Muscle layer of colon (tissue), 2 donors: ENCODE data around the gene RBFOX2.
A peak's percentile ranks its signal among the peaks of the same experiment; 100 is the strongest.
"Not testable (repeated sequence)": the region's sequence is repeated elsewhere in the genome, so short reads cannot be mapped to it uniquely, and the experiment has no call there.

Experiments
- H3K27ac ChIP-seq: one replicate; pipeline ENCODE4 v1.7.0; 2013; ENCODE audit warnings: low read depth, mild to moderate bottlenecking, low read length, moderate library complexity
- H3K27me3 ChIP-seq, 2 donors: one replicate each; pipeline ENCODE4 v1.7.0; 2013; ENCODE audit warnings: low read length in 2 of 2, mild to moderate bottlenecking in 2 of 2; ENCODE audit not compliant: insufficient read depth in 2 of 2, control insufficient read depth in 1 of 2
- H3K36me3 ChIP-seq: one replicate; pipeline ENCODE4 v1.7.0; 2013; ENCODE audit warnings: mild to moderate bottlenecking, low read length; ENCODE audit not compliant: insufficient read depth
- H3K4me1 ChIP-seq: one replicate; pipeline ENCODE4 v1.7.0; 2013; ENCODE audit warnings: mild to moderate bottlenecking, low read length; ENCODE audit not compliant: insufficient read depth
- H3K4me3 ChIP-seq, 2 donors: one replicate each; pipeline ENCODE4 v1.7.0; 2013; ENCODE audit warnings: low read length in 2 of 2, low read depth in 1 of 2, mild to moderate bottlenecking in 1 of 2, moderate library complexity in 1 of 2
- H3K9ac ChIP-seq: one replicate; pipeline ENCODE4 v1.7.0; 2013; ENCODE audit warnings: low read length
- H3K9me3 ChIP-seq: one replicate; pipeline ENCODE4 v1.7.0; 2013; ENCODE audit warnings: mild to moderate bottlenecking, low read length
- donor health status: abdominal sarcoma.
- donor health status: Adenocarcinoma of cecum.

RBFOX2 gene

GRCh38 chr22:36003972-36004674 lies 24.5 kb downstream of the RBFOX2 start:
- H3K27me3 ChIP-seq = no peaks in the 10 kb centered on the region
- H3K4me1 ChIP-seq = peaks cover 52% of the 10 kb centered on the region

GRCh38 chr22:36002718-36003260 lies 25.8 kb downstream of the RBFOX2 start:
- no peak overlapping the region for H3K9ac ChIP-seq
- no peak overlapping the region for H3K4me3 ChIP-seq
- no peaks in the 10 kb centered on the region for H3K36me3 ChIP-seq
- H3K9me3 ChIP-seq = no peaks in the 10 kb centered on the region
- H3K27ac ChIP-seq = no peak overlapping the region
- H3K27me3 ChIP-seq = no peaks in the 10 kb centered on the region
- H3K4me1 ChIP-seq = peaks cover 39% of the 10 kb centered on the region

More at GRCh38 chr22:36003972-36004674, 24.5 kb downstream of the RBFOX2 start:
- Histone ChIP-seq H3K4me3 (no peak overlapping the region), H3K9me3 (no peaks in the 10 kb centered on the region), H3K36me3 (no peaks in the 10 kb centered on the region), H3K9ac (no peak overlapping the region), H3K27ac (no peak overlapping the region)

- H3K27me3 ChIP-seq = no peaks in the 10 kb centered on the region
- H3K36me3 ChIP-seq = no peaks in the 10 kb centered on the region
- H3K27ac ChIP-seq = no peak overlapping the region
- H3K9ac ChIP-seq = no peak overlapping the region
- peaks cover 44% of the 10 kb centered on the region for H3K4me1 ChIP-seq
- no peak overlapping the region for H3K4me3 ChIP-seq
- H3K9me3 ChIP-seq = no peaks in the 10 kb centered on the region
Observed at GRCh38 chr22:36002084-36002483, 26.5 kb downstream of the RBFOX2 start.

DNA sequence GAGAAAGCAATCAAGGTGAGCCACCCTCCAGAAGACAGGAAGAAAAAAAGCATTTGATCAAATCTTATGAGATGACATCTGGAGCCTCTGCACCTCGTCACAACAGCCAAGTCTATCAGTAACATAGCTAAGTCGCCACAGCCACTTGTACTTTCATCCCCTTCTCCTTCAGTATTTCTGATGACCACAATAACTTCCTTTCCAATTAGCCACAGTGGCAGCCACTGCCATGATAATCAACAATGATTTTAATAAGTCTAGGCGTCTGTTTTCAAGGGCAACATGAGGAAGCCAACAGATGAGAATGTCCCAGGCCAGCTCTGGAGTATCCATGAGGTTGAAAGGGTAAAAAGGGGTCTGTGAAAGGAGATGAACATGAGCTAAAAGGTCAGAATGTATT lies 29.9 kb downstream of the RBFOX2 start:
- H3K36me3 ChIP-seq = no peaks in the 10 kb centered on the region
- H3K27ac ChIP-seq = no peak overlapping the region
- no peaks in the 10 kb centered on the region for H3K9me3 ChIP-seq
- no peak overlapping the region for H3K9ac ChIP-seq
- peaks cover 47% of the 10 kb centered on the region for H3K4me1 ChIP-seq
- H3K4me3 ChIP-seq = no peak overlapping the region
- no peaks in the 10 kb centered on the region for H3K27me3 ChIP-seq

DNA sequence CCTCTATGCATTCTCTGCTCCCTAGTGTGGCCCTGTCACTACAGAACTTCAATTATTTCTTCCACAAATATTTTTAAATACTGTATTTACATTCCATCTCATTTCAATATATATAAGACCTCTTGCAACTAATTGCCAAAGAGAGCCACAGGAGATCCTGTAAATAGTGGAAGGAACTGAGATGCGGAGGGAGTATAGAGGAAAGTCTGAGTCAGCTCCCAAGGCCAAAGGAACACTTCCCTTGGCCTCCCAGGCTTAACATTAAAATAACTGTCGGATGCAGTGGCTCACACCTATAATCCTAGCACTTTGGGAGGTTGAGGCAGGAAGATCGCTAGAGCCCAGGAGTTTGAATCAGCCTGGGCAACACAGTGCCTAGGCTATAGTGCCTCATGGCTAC lies 31.2 kb downstream of the RBFOX2 start:
- Histone ChIP-seq H3K4me3 (no peak overlapping the region), H3K4me1 (peaks cover 47% of the 10 kb centered on the region), H3K27ac (no peak overlapping the region), H3K36me3 (no peaks in the 10 kb centered on the region), H3K9me3 (no peaks in the 10 kb centered on the region), H3K9ac (no peak overlapping the region), H3K27me3 (no peaks in the 10 kb centered on the region)

GRCh38 chr22:35996596-35996995 lies 32.0 kb downstream of the RBFOX2 start:
- peak overlapping the region; percentile 35 for H3K27ac ChIP-seq
- H3K27me3 ChIP-seq = no peaks in the 10 kb centered on the region
- H3K4me3 ChIP-seq = no peak overlapping the region
- H3K9me3 ChIP-seq = no peaks in the 10 kb centered on the region
- no peaks in the 10 kb centered on the region for H3K36me3 ChIP-seq
- H3K4me1 ChIP-seq = peaks cover 51% of the 10 kb centered on the region
- no peak overlapping the region for H3K9ac ChIP-seq

- Histone ChIP-seq H3K4me3 (no peak overlapping the region), H3K36me3 (no peaks in the 10 kb centered on the region), H3K27me3 (no peaks in the 10 kb centered on the region), H3K9ac (no peak overlapping the region), H3K27ac (peak overlapping the region; percentile 35), H3K4me1 (peaks cover 55% of the 10 kb centered on the region), H3K9me3 (no peaks in the 10 kb centered on the region)
Observed at GRCh38 chr22:35995772-35996171, 32.9 kb downstream of the RBFOX2 start.

- peaks cover 55% of the 10 kb centered on the region for H3K4me1 ChIP-seq
- peak overlapping the region; percentile 6 for H3K9ac ChIP-seq
- H3K27me3 ChIP-seq = no peaks in the 10 kb centered on the region
- H3K4me3 ChIP-seq = no peak overlapping the region
- H3K9me3 ChIP-seq = no peaks in the 10 kb centered on the region
- no peaks in the 10 kb centered on the region for H3K36me3 ChIP-seq
- H3K27ac ChIP-seq = peak overlapping the region; percentile 35
Observed at GRCh38 chr22:35995348-35995747, 33.3 kb downstream of the RBFOX2 start.

GRCh38 chr22:35993727-35994126 lies 34.9 kb downstream of the RBFOX2 start:
- H3K9me3 ChIP-seq, H3K27me3 ChIP-seq, H3K4me3 ChIP-seq, H3K9ac ChIP-seq, H3K27ac ChIP-seq, H3K36me3 ChIP-seq: not testable (repeated sequence)
- H3K4me1 ChIP-seq = peaks cover 54% of the 10 kb centered on the region

DNA sequence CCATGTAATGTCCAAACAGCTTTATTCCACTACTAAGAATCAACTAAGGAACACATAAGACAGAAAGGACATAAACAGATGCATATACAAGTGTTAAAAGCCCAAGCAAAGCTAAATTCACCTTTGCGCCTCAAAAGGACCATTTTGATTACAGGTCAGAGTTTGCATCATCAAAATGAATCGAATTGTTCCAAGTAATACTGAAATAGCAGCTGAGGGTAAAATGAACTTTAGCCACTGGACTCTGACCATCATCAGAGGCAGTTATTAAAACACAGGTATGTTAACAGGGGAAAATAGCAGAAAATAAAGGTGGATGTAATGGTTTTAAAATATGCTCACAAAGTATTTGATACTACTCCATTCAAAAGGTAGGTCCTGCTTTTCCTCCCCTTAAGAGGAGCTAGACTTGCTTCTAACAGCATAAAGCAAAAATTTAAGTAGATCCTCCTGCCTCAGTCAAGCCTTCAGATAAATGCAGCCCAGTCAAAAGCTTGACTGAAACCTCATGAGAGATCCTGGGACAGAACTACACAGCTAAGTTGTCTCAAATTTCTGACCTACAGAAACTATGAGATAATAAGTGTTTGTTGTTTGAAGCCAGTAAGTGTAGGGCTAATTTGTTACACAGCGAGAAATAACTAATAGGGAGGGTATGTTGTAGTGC lies 35.4 kb downstream of the RBFOX2 start:
- H3K27me3 ChIP-seq = no peaks in the 10 kb centered on the region
- no peak overlapping the region for H3K9ac ChIP-seq
- H3K36me3 ChIP-seq = no peaks in the 10 kb centered on the region
- no peak overlapping the region for H3K27ac ChIP-seq
- H3K4me3 ChIP-seq = no peak overlapping the region
- peaks cover 54% of the 10 kb centered on the region for H3K4me1 ChIP-seq
- H3K9me3 ChIP-seq = no peaks in the 10 kb centered on the region

DNA sequence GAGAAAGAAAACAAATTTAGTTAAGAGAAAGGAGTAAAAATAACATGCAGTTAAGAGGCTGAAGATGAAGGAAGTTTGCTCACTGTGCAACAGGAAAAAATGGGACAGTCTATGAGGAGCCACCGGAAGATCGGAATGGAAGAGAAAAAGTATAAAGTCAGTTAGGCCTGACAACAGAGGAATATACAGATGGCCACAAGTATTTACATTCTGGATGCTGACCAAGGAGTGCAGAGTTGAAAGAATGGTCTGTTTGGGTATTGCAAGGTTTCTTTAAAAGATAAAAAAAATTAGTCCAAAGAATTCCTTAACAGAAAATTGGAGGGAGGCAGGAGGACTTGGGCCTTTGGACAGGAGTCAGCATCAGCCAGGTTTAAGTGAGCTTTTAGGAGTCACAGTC lies 37.5 kb downstream of the RBFOX2 start:
- Histone ChIP-seq H3K9ac (no peak overlapping the region), H3K36me3 (no peaks in the 10 kb centered on the region), H3K27me3 (no peaks in the 10 kb centered on the region), H3K27ac (no peak overlapping the region), H3K4me1 (peaks cover 54% of the 10 kb centered on the region), H3K4me3 (no peak overlapping the region), H3K9me3 (no peaks in the 10 kb centered on the region)
